T-cell (primary cell): ENCODE data around the gene MCCD1. TPM values are rescaled to one million over a fixed set of nuclear protein-coding genes. Genes with fewer than 3 reads are reported as not detected.

Source experiments
- ATAC-seq, 4 experiments: fragments of 200-7000 bp in 3 of 4; fragments of 150-1000 bp in 1 of 4; cut with Tn5 transposase; replicated peaks in 1 of 4; 1 replicate in 3 of 4; 2 replicates in 1 of 4; pipeline ENCODE4 v1.10.0; 2021; ENCODE audit warnings: moderate library complexity in 3 of 4, mild to moderate bottlenecking in 2 of 4, moderate number of reproducible peaks in 1 of 4
- CTCF ChIA-PET, 2 donors: fragments of 300-600 bp; sonication (Branson Sonifier 250); formaldehyde crosslinking; loops; one replicate each; lab custom pipeline; 2022; ENCODE audit warnings: antibody characterized with exemption in 2 of 2; lab: Charles Lee
- POLR2A ChIA-PET, 2 donors: fragments of 300-600 bp; sonication (Branson Sonifier 250); formaldehyde crosslinking; loops; one replicate each; lab custom pipeline; 2022; ENCODE audit warnings: antibody characterized with exemption in 2 of 2; lab: Charles Lee
- DNase-seq, 35 experiments: peaks; one replicate each; pipeline versions ENCODE4 v3.0.0 to v3.0.0-alpha.2; 2013 to 2023
- H3K27ac ChIP-seq: one replicate; pipeline ENCODE4 v1.5.1; 2013; ENCODE audit warnings: low read length
- H3K27me3 ChIP-seq, 2 experiments: replicated peaks in 1 of 2; 1 replicate in 1 of 2; 2 replicates in 1 of 2; pipeline versions ENCODE4 v1.6.1 to v1.7.0; 2013; ENCODE audit warnings: low read length in 1 of 2, mixed read lengths in 1 of 2; ENCODE audit not compliant: control insufficient read depth in 2 of 2, insufficient read depth in 2 of 2; ENCODE audit errors: extremely low read depth in 1 of 2
- H3K36me3 ChIP-seq, 2 donors: 1 replicate in 1 of 2; 2 replicates in 1 of 2; pipeline versions ENCODE4 v1.6.1 to v1.7.0; 2013; ENCODE audit warnings: low read length in 1 of 2; ENCODE audit not compliant: control insufficient read depth in 2 of 2, insufficient read depth in 1 of 2; ENCODE audit errors: extremely low read depth in 1 of 2
- H3K4me1 ChIP-seq, 2 experiments: 1 replicate in 1 of 2; 2 replicates in 1 of 2; pipeline versions ENCODE4 v1.6.1 to v1.7.0; 2013; ENCODE audit warnings: low read length in 2 of 2, mixed read lengths in 1 of 2; ENCODE audit not compliant: insufficient read depth in 2 of 2, control insufficient read depth in 1 of 2; ENCODE audit errors: extremely low read depth in 1 of 2
- H3K4me3 ChIP-seq, 2 donors: 1 replicate in 1 of 2; 2 replicates in 1 of 2; pipeline versions ENCODE4 v1.5.1 to v1.7.0; 2013; ENCODE audit warnings: mild to moderate bottlenecking in 2 of 2, low read length in 1 of 2, moderate library complexity in 1 of 2; ENCODE audit not compliant: control insufficient read depth in 1 of 2; ENCODE audit errors: extremely low read depth in 1 of 2
- H3K9me3 ChIP-seq: 2 replicates; pipeline ENCODE4 v1.7.0; 2013
- H3K27ac Mint-ChIP-seq, 2 donors: one replicate each; pipeline ENCODE4 v1.8.0; 2020 to 2021; ENCODE audit warnings: mild to moderate bottlenecking in 2 of 2, mixed read lengths in 2 of 2
- H3K27me3 Mint-ChIP-seq, 2 donors: one replicate each; pipeline ENCODE4 v1.8.0; 2021 to 2022; ENCODE audit warnings: mixed read lengths in 2 of 2
- H3K36me3 Mint-ChIP-seq: one replicate; pipeline ENCODE4 v1.8.0; 2021; ENCODE audit warnings: mixed read lengths
- H3K4me1 Mint-ChIP-seq, 3 donors: one replicate each; pipeline ENCODE4 v1.8.0; 2020 to 2022; ENCODE audit warnings: mixed read lengths in 3 of 3, mild to moderate bottlenecking in 1 of 3
- H3K4me3 Mint-ChIP-seq, 3 donors: one replicate each; pipeline ENCODE4 v1.8.0; 2020 to 2022; ENCODE audit warnings: mild to moderate bottlenecking in 3 of 3, mixed read lengths in 3 of 3, moderate library complexity in 3 of 3
- H3K9me3 Mint-ChIP-seq, 3 donors: one replicate each; pipeline ENCODE4 v1.8.0; 2020 to 2022; ENCODE audit warnings: mixed read lengths in 3 of 3
- whole genome bisulfite sequencing: methylation state at CpG from one replicate; pipeline ENCODE4 v1.1.5; 2013; ENCODE audit warnings: missing lambda C conversion rate; ENCODE audit not compliant: insufficient coverage; 5-methylcytosine and 5-hydroxymethylcytosine counted together
- total RNA-seq, 35 experiments: library from RNA in 6 of 35; stranded (reverse) in 6 of 35; fragments of 120-200 nt in 1 of 35; gene quantifications; one replicate each; pipeline versions ENCODE4 v1.2.1 to v1.2.4 and lab custom pipeline; 2013 to 2026

Gene MCCD1
- total RNA-seq, 5 donors from 2014 or later (not counting 1 experiment from before 2014, with no cell fraction given), result not detected

GRCh38 chr6:31535538-31536324, 7.0 kb downstream of the MCCD1 start:
- ATAC-seq, result no peak
- CTCF ChIA-PET, result no interaction called here
- Histone ChIP-seq H3K27me3 (no peaks in the 10 kb centered on the region), H3K36me3 (peaks cover 16 to 96% of the 10 kb centered on the region in 2 donors), H3K4me1 (peaks cover 21 to 30% of the 10 kb centered on the region in 2 experiments), H3K27ac (no peak overlapping the region), H3K4me3 (no peak overlapping the region), H3K9me3 (no peaks in the 10 kb centered on the region)
- no CpG with 5 or more reads among the region's 2 CpGs for WGBS
- Mint-ChIP-seq H3K4me3 (no peak overlapping the region), H3K9me3 (no peaks in the 10 kb centered on the region), H3K27me3 (no peaks in the 10 kb centered on the region), H3K4me1 (peaks cover 48 to 53% (median 52%) of the 10 kb centered on the region in 3 donors), H3K36me3 (peaks cover 75% of the 10 kb centered on the region), H3K27ac (no peak overlapping the region)
- DNase-seq, result no peak
- POLR2A ChIA-PET, result interaction anchor here in 1 of 2 donors (0.6 kb wide), 2 partner anchors 104 to 622 kb away, joined by 3 to 5 read pairs; no protein-coding TSS in a partner anchor

- H3K36me3 Mint-ChIP-seq, result peaks cover 56% of the 10 kb centered on the region
- H3K4me3 ChIP-seq, result no peak overlapping the region
- H3K27ac ChIP-seq, result peak overlapping the region; percentile 99
- H3K27me3 Mint-ChIP-seq, result no peaks in the 10 kb centered on the region
- H3K9me3 Mint-ChIP-seq, result no peaks in the 10 kb centered on the region
- DNase-seq, result peak in 2 of 35 experiments; percentile 17 to 23
- peaks cover 61 to 64% (median 62%) of the 10 kb centered on the region in 3 donors for H3K4me1 Mint-ChIP-seq
- peak overlapping the region; percentile 99 for H3K27ac Mint-ChIP-seq
- ChIA-PET POLR2A (interaction anchor here (0.5 to 1.1 kb wide), 2 partner anchors 11 to 42 kb away, joined by 3 to 5 read pairs; no protein-coding TSS in a partner anchor), CTCF (interaction anchor here in 1 of 2 donors (0.6 to 6.2 kb wide), 2 partner anchors 48 to 59 kb away, joined by 3 to 40 read pairs; no protein-coding TSS in a partner anchor)
- 0% methylated on average over 1 of the region's 6 CpGs for whole genome bisulfite sequencing
- H3K27me3 ChIP-seq, result no peaks in the 10 kb centered on the region
- H3K4me1 ChIP-seq, result peaks cover 25 to 44% of the 10 kb centered on the region in 2 experiments
- peak overlapping the region; percentile 96 to 99 (median 97) for H3K4me3 Mint-ChIP-seq
- ATAC-seq, result no peak
- no peaks in the 10 kb centered on the region for H3K9me3 ChIP-seq
- H3K36me3 ChIP-seq, result peaks cover 11 to 65% of the 10 kb centered on the region in 2 donors
These were observed 10.1 kb downstream of the MCCD1 start for GRCh38 chr6:31538805-31539400.

- Mint-ChIP-seq H3K36me3 (peaks cover 42% of the 10 kb centered on the region), H3K9me3 (no peaks in the 10 kb centered on the region), H3K27me3 (no peaks in the 10 kb centered on the region), H3K27ac (peak overlapping the region; percentile 99), H3K4me1 (peaks cover 57 to 62% (median 60%) of the 10 kb centered on the region in 3 donors), H3K4me3 (peak overlapping the region; percentile 96 to 99 (median 97))
- peaks cover 25 to 40% of the 10 kb centered on the region in 2 experiments for H3K4me1 ChIP-seq
- H3K27me3 ChIP-seq, result no peaks in the 10 kb centered on the region
- CTCF ChIA-PET, result interaction anchor here (0.8 to 6.2 kb wide), 7 partner anchors 43 to 824 kb away, joined by 3 to 40 read pairs (median 5); partner anchors contain the start of genes BAG6 (in 1 of the 2) and MDC1 (in 1 of the 2)
- DNase-seq (no peak), ATAC-seq (no peak)
- H3K27ac ChIP-seq, result peak overlapping the region; percentile 99
- WGBS, result 20% methylated on average over 1 of the region's 4 CpGs
- H3K9me3 ChIP-seq, result no peaks in the 10 kb centered on the region
- H3K36me3 ChIP-seq, result peaks cover 11 to 47% of the 10 kb centered on the region in 2 donors
- POLR2A ChIA-PET, result interaction anchor here in 1 of 2 donors (0.8 to 1.0 kb wide), 2 partner anchors 78 to 141 kb away, joined by 3 read pairs; no protein-coding TSS in a partner anchor
- H3K4me3 ChIP-seq, result peak overlapping the region; percentile 87 to 99
These were observed 11.9 kb downstream of the MCCD1 start for GRCh38 chr6:31540640-31541039.

- DNase-seq, result peak; percentile 53 to 90 (median 81)
- H3K4me1 Mint-ChIP-seq, result peaks cover 52 to 62% (median 56%) of the 10 kb centered on the region in 3 donors
- no peaks in the 10 kb centered on the region for H3K9me3 Mint-ChIP-seq
These were observed 12.4 kb downstream of the MCCD1 start for GRCh38 chr6:31541059-31541657.

GRCh38 chr6:31541658-31542521, 13.1 kb downstream of the MCCD1 start, which contains the start of gene DDX39B:
Gene DDX39B, minus strand, starts transcription at chr6:31542003. Its CDS starts 1,471 bp downstream, at chr6:31540532.
- peak; percentile 80 to 81 (median 80) for ATAC-seq
- Mint-ChIP-seq H3K4me3 (peak within 1 kb of the TSS; percentile 96 to 99 (median 97)), H3K27ac (peak within 1 kb of the TSS; percentile 99), H3K4me1 (peaks cover 53 to 68% (median 54%) of the 10 kb centered on the region in 3 donors), H3K36me3 (peaks cover 31% of the 10 kb centered on the region), H3K9me3 (no peaks in the 10 kb centered on the region), H3K27me3 (no peaks in the 10 kb centered on the region)
- Histone ChIP-seq H3K9me3 (no peaks in the 10 kb centered on the region), H3K36me3 (peaks cover 9 to 35% of the 10 kb centered on the region in 2 donors), H3K27me3 (no peaks in the 10 kb centered on the region), H3K27ac (peak within 1 kb of the TSS; percentile 99), H3K4me3 (peak within 1 kb of the TSS; percentile 87 to 99), H3K4me1 (peaks cover 28 to 46% of the 10 kb centered on the region in 2 experiments)
- CTCF ChIA-PET, result interaction anchor here (0.6 to 6.2 kb wide), 15 partner anchors 9 to 825 kb away, joined by 3 to 40 read pairs (median 3); partner anchors contain the start of genes BAG6 (in 1 of the 2), LTA (in 1 of the 2), MDC1 (in 1 of the 2) and MICB (in 1 of the 2)
- 0% methylated on average over 35 of the region's 43 CpGs for WGBS
- DNase-seq, result peak; percentile 84 to 97 (median 93)
- POLR2A ChIA-PET, result interaction anchor here (0.6 to 1.2 kb wide), 18 partner anchors 9 to 1296 kb away, joined by 3 to 6 read pairs (median 3); partner anchors contain the start of genes BAG6 (in 1 of the 2) and MICB (in 1 of the 2)

More at GRCh38 chr6:31541059-31541657, 12.4 kb downstream of the MCCD1 start:
- Mint-ChIP-seq H3K4me3 (peak overlapping the region; percentile 96 to 99 (median 97)), H3K27me3 (no peaks in the 10 kb centered on the region), H3K36me3 (peaks cover 37% of the 10 kb centered on the region), H3K27ac (peak overlapping the region; percentile 99)
- ATAC-seq, result peak; percentile 29 to 44 (median 38)
- Histone ChIP-seq H3K36me3 (peaks cover 11 to 42% of the 10 kb centered on the region in 2 donors), H3K9me3 (no peaks in the 10 kb centered on the region), H3K4me3 (peak overlapping the region; percentile 87 to 99), H3K4me1 (peaks cover 25 to 42% of the 10 kb centered on the region in 2 experiments), H3K27me3 (no peaks in the 10 kb centered on the region), H3K27ac (peak overlapping the region; percentile 99)
- POLR2A ChIA-PET, result interaction anchor here (0.6 to 1.2 kb wide), 16 partner anchors 9 to 357 kb away, joined by 3 to 5 read pairs (median 3); partner anchors contain the start of genes BAG6 (in 1 of the 2) and MICB (in 1 of the 2)
- WGBS, result 0% methylated on average over 5 of the region's 21 CpGs
- CTCF ChIA-PET, result interaction anchor here (0.6 to 6.2 kb wide), 15 partner anchors 10 to 824 kb away, joined by 3 to 40 read pairs (median 4); partner anchors contain the start of genes BAG6 (in 1 of the 2), LTA (in 1 of the 2), MDC1 (in 1 of the 2) and MICB (in 1 of the 2)
